Lower lobe of right lung (tissue), 2 donors: ENCODE data around the gene NOD1. TPM values are rescaled to one million over a fixed set of nuclear protein-coding genes. Genes with fewer than 3 reads are reported as not detected.
"Not testable (repeated sequence)": the region's sequence is repeated elsewhere in the genome, so short reads cannot be mapped to it uniquely, and the experiment has no call there.

Experiments used
- ATAC-seq, 2 donors: fragments of 200-7000 bp; cut with Tn5 transposase; one replicate each; pipeline ENCODE4 v1.9.1; 2020 to 2022; ENCODE audit warnings: mild to moderate bottlenecking in 2 of 2, moderate library complexity in 2 of 2
- DNase-seq: peaks from one replicate; pipeline ENCODE4 v3.0.0-alpha.2; 2020
- H3K27ac ChIP-seq: fragments of 200-600 bp; one replicate; pipeline ENCODE4 v1.8.0; 2022
- H3K27me3 ChIP-seq: fragments of 200-600 bp; one replicate; pipeline ENCODE4 v1.8.0; 2022; ENCODE audit warnings: low read depth
- H3K36me3 ChIP-seq: fragments of 200-600 bp; one replicate; pipeline ENCODE4 v1.8.0; 2022; ENCODE audit warnings: mild to moderate bottlenecking
- H3K4me1 ChIP-seq: fragments of 200-600 bp; one replicate; pipeline ENCODE4 v1.8.0; 2022
- H3K4me3 ChIP-seq: fragments of 200-600 bp; one replicate; pipeline ENCODE4 v1.8.0; 2022; ENCODE audit warnings: mild to moderate bottlenecking
- H3K9me3 ChIP-seq: fragments of 200-600 bp; one replicate; pipeline ENCODE4 v1.8.0; 2022
- CTCF ChIP-seq: fragments of 200-600 bp; IDR thresholded peaks from one replicate; pipeline ENCODE4 v1.8.0; 2022; ENCODE audit warnings: antibody characterized with exemption, mild to moderate bottlenecking
- intact Hi-C: fragments of 100-400 bp; cut with DNase I; formaldehyde crosslinking; loops from one replicate; pipeline ENCODE4 v1.11.0; 2022
- total RNA-seq: library from RNA; stranded (reverse); fragmentation: NEBNext Ultra II Directional; extraction: Animal tissue kit (Norgen Biotek cat#: 25700); gene quantifications from one replicate; pipeline ENCODE4 v1.2.1, GENCODE V29; 2021
- donor health status: DM: no; HTN: yes; CAD: no; lungs with severe emphysema.

The NOD1 gene
- total RNA-seq, 1 donor from 2014 or later: 42.9 TPM

DNA sequence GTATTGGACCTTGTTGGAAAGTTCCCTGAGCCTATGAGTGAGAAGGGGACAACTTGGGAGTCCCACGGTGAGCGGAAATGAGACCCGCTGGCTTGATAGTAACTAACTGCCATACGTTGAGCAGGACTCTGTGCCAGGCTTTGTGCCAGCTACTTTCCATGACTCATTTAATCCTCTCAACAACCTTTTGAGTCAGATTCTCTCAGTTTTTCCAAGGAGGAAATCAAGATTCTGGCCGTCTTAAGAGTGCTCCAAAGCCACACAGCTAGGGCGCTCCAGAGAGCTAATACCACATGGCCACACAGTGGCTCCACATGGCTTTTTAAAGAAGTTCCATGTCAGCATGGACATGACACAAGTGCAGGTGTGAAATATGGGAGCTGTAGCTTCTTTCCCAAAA lies 55.7 kb downstream of the NOD1 start:
- Histone ChIP-seq H3K27me3 (no peaks in the 10 kb centered on the region), H3K9me3 (no peaks in the 10 kb centered on the region), H3K4me3 (no peak overlapping the region), H3K27ac (no peak overlapping the region), H3K4me1 (peaks cover 3% of the 10 kb centered on the region), H3K36me3 (peaks cover 38% of the 10 kb centered on the region)
- TF ChIP-seq CTCF: no peak
- DNase-seq (no peak), ATAC-seq (peak; percentile 49 to 79)
- intact Hi-C loops: no loop called here

GRCh38 chr7:30421647-30422196 lies 56.9 kb downstream of the NOD1 start:
- H3K4me3 ChIP-seq: no peak overlapping the region
- no peaks in the 10 kb centered on the region for H3K4me1 ChIP-seq
- no peaks in the 10 kb centered on the region for H3K27me3 ChIP-seq
- TF ChIP-seq CTCF: no peak
- H3K27ac ChIP-seq: no peak overlapping the region
- DNase-seq: no peak
- peaks cover 26% of the 10 kb centered on the region for H3K36me3 ChIP-seq
- intact Hi-C loops: no loop called here
- no peak for ATAC-seq
- no peaks in the 10 kb centered on the region for H3K9me3 ChIP-seq

GRCh38 chr7:30420662-30421061 lies 57.9 kb downstream of the NOD1 start:
- TF ChIP-seq CTCF: no peak
- intact Hi-C loops: no loop called here

GRCh38 chr7:30420080-30420479 lies 58.5 kb downstream of the NOD1 start:
- H3K4me1 ChIP-seq, H3K27ac ChIP-seq, ATAC-seq, H3K27me3 ChIP-seq, DNase-seq, H3K9me3 ChIP-seq, intact Hi-C loops, H3K4me3 ChIP-seq: not testable (repeated sequence)
- H3K36me3 ChIP-seq: peaks cover 13% of the 10 kb centered on the region

More at GRCh38 chr7:30420662-30421061, 57.9 kb downstream of the NOD1 start:
- no peak overlapping the region for H3K27ac ChIP-seq
- ATAC-seq (no peak), DNase-seq (no peak)
- no peaks in the 10 kb centered on the region for H3K4me1 ChIP-seq
- H3K36me3 ChIP-seq: peaks cover 18% of the 10 kb centered on the region
- no peaks in the 10 kb centered on the region for H3K27me3 ChIP-seq
- H3K4me3 ChIP-seq: no peak overlapping the region
- no peaks in the 10 kb centered on the region for H3K9me3 ChIP-seq

DNA sequence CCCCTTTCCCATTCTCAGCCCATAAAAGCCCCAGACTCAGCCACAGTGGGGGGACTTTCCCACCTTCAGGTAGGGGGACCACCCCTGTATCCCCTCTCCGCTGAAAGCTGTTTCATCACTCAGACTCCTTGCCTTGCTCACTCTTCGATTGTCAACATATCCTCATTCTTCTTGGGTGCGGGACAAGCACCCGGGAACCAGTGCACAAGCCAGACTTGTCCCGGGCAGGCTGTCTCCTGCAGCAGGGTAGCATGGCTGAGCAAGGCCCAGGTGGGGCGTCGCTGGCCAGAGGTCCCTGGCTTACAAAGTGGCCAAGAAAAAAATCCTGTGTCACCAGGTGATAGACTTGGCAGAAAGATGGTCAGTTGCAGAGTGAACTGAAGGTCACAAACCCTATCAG lies 64.7 kb downstream of the NOD1 start:
- H3K4me3 ChIP-seq: no peak overlapping the region
- no peaks in the 10 kb centered on the region for H3K27me3 ChIP-seq
- TF ChIP-seq CTCF: no peak
- no peaks in the 10 kb centered on the region for H3K36me3 ChIP-seq
- peaks cover 3% of the 10 kb centered on the region for H3K9me3 ChIP-seq
- H3K4me1 ChIP-seq: peaks cover 11% of the 10 kb centered on the region
- DNase-seq (no peak), ATAC-seq (no peak)
- intact Hi-C loops: no loop called here
- no peak overlapping the region for H3K27ac ChIP-seq

GRCh38 chr7:30412782-30413504 lies 65.6 kb downstream of the NOD1 start:
- peak; percentile 68 for TF ChIP-seq CTCF
- DNase-seq (no peak), ATAC-seq (peak; percentile 91 to 95)
- peaks cover 11% of the 10 kb centered on the region for H3K4me1 ChIP-seq
- no peaks in the 10 kb centered on the region for H3K36me3 ChIP-seq
- H3K9me3 ChIP-seq: peaks cover 3% of the 10 kb centered on the region
- no peak overlapping the region for H3K4me3 ChIP-seq
- intact Hi-C loops: no loop called here
- no peaks in the 10 kb centered on the region for H3K27me3 ChIP-seq
- H3K27ac ChIP-seq: no peak overlapping the region
